Fibroblast of villous mesenchyme (primary cell): Measurements from ENCODE around the gene MDM2. TPM values are rescaled to one million over a fixed set of nuclear protein-coding genes. Genes with fewer than 3 reads are reported as not detected.

Source experiments
- DNase-seq: peaks from one replicate; pipeline ENCODE4 v3.0.0-alpha.2; 2010; ENCODE audit warnings: low read depth
- H3K4me3 ChIP-seq: 2 replicates; pipeline ENCODE4 v1.5.1; 2011; ENCODE audit warnings: low read depth, mild to moderate bottlenecking, low read length
- total RNA-seq: library from RNA; depleted of rRNA; stranded (reverse); fragments of >200 nt; gene quantifications from 2 replicates; pipeline ENCODE4 v1.2.3, GENCODE V29; 2012
- TF ChIP-seq, protein P1 (sequence below): IDR thresholded peaks from 2 replicates; pipeline ENCODE4 v1.5.1; 2012; ENCODE audit warnings: low read depth, mild to moderate bottlenecking, low read length; ENCODE audit not compliant: insufficient read depth

Gene MDM2
- total RNA-seq, 1 donor: 245 TPM

DNA sequence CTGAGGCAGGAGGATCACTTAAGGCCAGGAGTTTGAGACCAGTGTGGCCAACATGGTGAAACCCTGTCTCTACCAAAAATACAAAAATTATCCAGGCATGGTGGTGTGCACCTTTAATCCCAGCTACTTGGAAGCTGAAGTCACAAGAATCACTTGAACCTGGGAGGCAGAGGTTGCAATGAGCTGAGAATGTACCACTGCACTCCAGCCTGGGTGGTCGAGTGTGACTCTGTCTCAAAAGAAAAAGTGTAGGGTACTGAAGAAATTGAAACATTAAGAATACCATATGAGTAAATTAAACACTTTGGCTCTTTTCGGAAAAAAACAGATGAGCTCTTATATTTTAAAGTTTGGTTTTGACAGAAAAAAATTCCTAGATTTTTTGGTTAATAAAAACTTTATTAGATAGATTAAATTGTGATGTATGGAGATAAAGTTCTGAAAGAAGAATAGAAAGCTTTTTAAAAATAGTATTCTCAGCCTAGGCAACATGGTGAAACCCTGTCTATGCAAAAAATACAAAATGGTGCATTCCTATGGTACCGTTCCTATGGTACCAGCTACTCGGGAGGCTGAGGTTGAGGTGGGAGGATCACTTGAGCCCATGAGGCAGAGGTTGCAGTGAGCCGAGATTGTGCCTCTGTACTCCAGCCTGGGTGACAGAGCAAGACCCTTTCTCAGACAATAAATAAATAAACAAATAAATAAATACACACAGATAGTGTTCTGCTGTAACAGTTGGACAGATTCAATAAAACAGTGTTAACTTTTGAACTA lies 20.1 kb downstream of the MDM2 start:
- TF ChIP-seq, protein P1, sequence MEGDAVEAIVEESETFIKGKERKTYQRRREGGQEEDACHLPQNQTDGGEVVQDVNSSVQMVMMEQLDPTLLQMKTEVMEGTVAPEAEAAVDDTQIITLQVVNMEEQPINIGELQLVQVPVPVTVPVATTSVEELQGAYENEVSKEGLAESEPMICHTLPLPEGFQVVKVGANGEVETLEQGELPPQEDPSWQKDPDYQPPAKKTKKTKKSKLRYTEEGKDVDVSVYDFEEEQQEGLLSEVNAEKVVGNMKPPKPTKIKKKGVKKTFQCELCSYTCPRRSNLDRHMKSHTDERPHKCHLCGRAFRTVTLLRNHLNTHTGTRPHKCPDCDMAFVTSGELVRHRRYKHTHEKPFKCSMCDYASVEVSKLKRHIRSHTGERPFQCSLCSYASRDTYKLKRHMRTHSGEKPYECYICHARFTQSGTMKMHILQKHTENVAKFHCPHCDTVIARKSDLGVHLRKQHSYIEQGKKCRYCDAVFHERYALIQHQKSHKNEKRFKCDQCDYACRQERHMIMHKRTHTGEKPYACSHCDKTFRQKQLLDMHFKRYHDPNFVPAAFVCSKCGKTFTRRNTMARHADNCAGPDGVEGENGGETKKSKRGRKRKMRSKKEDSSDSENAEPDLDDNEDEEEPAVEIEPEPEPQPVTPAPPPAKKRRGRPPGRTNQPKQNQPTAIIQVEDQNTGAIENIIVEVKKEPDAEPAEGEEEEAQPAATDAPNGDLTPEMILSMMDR: no peak
- DNase-seq: no peak
- H3K4me3 ChIP-seq: no peak overlapping the region

DNA sequence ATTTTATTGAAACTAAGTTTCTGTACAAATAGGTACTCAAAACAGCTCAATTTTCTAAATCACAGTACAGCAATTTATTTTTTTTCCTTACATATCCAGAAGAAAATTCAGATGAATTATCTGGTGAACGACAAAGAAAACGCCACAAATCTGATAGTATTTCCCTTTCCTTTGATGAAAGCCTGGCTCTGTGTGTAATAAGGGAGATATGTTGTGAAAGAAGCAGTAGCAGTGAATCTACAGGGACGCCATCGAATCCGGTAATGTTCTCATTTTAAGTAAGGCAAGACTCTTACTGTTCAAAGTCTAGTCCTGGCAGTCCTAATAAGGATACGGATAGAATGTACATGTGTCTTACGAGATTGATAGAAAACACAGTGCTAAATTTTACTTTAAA lies 20.7 kb downstream of the MDM2 start:
- no peak for DNase-seq
- no peak overlapping the region for H3K4me3 ChIP-seq
- TF ChIP-seq, protein P1: no peak

DNA sequence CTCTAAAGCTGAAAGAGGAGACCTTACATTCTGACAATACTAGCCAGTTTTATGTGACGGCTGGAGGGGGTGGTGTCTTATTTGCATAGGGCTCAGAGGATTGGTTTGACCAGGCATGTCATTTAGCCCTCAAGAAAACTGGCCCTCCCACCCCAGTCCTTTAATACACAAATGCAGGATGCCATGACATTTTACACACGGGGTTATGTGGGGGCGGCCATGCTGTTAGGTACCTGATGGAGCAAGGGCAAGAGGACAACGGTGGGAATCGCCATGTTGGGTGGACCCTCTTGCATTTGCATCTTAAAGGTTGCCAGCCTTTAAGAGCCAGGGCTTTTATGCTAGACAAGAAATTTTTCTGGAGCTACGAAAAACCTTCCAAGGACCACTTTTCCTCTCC lies 23.3 kb downstream of the MDM2 start:
- TF ChIP-seq, protein P1: no peak
- H3K4me3 ChIP-seq: no peak overlapping the region
- DNase-seq: no peak

DNA sequence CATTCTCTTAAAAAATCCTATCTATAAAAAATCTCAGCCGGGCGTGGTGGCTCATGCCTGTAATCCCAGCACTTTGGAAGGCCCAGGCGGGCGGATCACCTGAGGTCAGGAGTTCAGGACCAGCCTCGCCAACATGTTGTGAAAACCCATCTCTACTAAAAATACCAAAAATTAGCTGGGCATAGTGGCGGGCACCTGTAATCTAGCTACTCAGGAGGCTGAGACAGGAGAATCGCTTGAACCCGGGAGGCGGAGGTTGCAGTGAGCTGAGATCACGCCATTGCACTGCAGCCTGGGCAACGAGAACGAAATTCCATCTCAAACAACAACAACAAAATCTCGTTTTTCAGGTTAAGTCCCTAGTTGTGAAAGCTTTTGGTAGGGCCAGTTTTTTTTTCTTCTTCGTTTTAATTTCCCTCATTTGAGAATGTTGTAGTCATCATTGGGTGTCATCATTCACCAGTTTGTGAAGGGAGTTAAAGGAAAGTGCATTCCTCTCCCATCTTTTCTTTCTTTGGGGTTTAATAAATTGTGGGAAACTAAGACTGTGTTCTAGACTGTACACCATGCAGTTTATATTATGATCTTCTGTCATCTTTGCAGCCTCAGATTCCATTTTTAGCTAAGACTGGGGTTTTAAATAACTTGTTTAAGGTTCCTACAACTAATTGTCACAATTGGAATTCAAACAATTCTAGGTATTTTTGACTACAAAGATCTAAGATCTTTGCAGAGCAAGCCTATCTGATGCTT lies 23.9 kb downstream of the MDM2 start:
- TF ChIP-seq, protein P1: no peak
- H3K4me3 ChIP-seq: no peak overlapping the region
- no peak for DNase-seq

DNA sequence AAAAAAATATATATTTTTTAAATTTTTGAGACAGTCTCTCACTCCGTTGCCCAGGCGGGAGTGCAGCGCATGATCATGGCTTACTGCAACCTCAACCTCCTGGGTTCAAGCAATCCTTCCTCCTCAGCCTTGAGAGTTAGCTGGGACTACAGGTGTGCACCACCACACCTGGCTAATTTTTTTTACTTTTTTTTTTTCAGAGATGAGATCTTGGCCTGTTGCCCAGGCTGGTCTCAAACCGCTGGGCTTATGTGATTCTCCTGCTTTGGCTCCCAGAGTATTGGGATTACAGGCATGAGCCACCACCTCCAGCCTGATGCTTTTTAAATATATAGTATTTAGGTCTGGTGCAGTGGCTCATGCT lies 24.5 kb downstream of the MDM2 start:
- no peak overlapping the region for H3K4me3 ChIP-seq
- TF ChIP-seq, protein P1: no peak
- no peak for DNase-seq

DNA sequence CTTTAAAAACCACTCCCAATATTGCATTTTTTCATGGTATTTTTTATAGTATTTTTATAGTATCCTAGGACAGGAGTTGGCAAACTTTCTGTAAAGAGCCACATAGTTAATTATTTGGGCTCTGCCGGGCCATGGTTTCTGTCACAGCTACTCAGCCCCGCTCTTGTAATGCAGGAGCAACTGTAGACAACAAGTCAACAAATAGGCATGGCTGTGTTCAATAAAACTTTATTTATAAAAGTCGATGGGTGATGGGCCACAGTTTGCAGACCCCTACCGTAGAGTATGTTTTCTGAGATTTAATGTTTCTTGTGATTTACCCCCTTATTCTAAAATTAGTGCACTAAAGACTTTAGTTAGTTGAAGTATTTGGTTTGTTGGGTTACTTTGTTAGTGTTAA lies 25.5 kb downstream of the MDM2 start:
- TF ChIP-seq, protein P1: no peak
- DNase-seq: no peak
- no peak overlapping the region for H3K4me3 ChIP-seq
